ENCODE results near the gene IFT81.

The IFT81 gene

DNA sequence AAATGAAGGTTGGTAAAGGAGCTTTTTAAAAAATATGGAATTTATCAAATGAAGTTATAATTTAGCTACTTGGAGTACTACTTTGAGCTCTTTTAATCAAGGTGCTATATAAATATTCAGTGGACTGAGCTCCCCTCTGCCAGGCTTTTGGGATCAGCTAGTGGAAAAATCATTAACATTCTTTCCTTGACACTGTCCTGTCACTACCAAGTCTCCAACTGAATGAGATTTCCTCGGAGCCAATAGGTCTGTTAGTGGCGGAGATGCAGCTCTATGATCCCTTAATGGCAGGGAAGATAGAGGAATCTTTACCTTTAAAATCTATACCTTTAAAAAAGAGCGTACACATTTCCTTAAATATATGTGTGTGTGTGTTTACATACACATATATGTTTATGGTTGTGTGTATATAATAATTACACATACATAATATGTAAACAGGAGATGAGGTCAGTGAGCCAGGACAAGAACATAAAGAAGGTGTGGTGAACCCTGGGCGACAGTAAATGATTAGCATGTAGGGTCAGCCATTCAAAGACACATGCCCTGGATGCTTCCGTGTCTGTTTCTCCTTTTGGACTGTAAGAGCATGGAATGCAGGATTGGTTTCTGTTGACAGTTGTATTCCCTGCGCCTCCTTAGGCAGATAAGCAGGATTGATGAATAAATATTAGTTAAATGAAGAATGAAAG, 109.2 kb downstream of the IFT81 start:
- no peaks in the 10 kb centered on the region for H3K36me3 Mint-ChIP-seq (ENCODE audit: insufficient read depth)
- no peaks in the 10 kb centered on the region for H3K27me3 Mint-ChIP-seq
- H3K4me1 Mint-ChIP-seq, result no peaks in the 10 kb centered on the region
- no peak overlapping the region for H3K27ac Mint-ChIP-seq (ENCODE audit: low read depth)
- no peak overlapping the region for H3K4me3 Mint-ChIP-seq
- ATAC-seq (replicated peaks; ENCODE audit: extremely low read depth, poor library complexity, severe bottlenecking) (no peak), DNase-seq (ENCODE audit: low spot score in 2 of 2) (no peak)
- H3K9me3 Mint-ChIP-seq, result no peaks in the 10 kb centered on the region

GRCh38 chr12:110234331-110234751, 110.2 kb downstream of the IFT81 start:
- no peak overlapping the region for H3K27ac Mint-ChIP-seq (ENCODE audit: low read depth)

GRCh38 chr12:110234755-110235154, 110.6 kb downstream of the IFT81 start:
- Mint-ChIP-seq H3K27ac (ENCODE audit: low read depth) (no peak overlapping the region), H3K36me3 (ENCODE audit: insufficient read depth) (no peaks in the 10 kb centered on the region), H3K4me3 (no peak overlapping the region), H3K9me3 (no peaks in the 10 kb centered on the region), H3K4me1 (no peaks in the 10 kb centered on the region), H3K27me3 (peaks cover 9% of the 10 kb centered on the region)
- DNase-seq (ENCODE audit: low spot score in 2 of 2), result no peak
- no peak for ATAC-seq (replicated peaks; ENCODE audit: extremely low read depth, poor library complexity, severe bottlenecking)

More at GRCh38 chr12:110234331-110234751, 110.2 kb downstream of the IFT81 start:
- Mint-ChIP-seq H3K4me3 (no peak overlapping the region), H3K9me3 (no peaks in the 10 kb centered on the region), H3K36me3 (ENCODE audit: insufficient read depth) (no peaks in the 10 kb centered on the region), H3K27me3 (peaks cover 5% of the 10 kb centered on the region), H3K4me1 (no peaks in the 10 kb centered on the region)
- ATAC-seq (replicated peaks; ENCODE audit: extremely low read depth, poor library complexity, severe bottlenecking) (no peak), DNase-seq (ENCODE audit: low spot score in 2 of 2) (no peak)

GRCh38 chr12:110235383-110235782, 111.2 kb downstream of the IFT81 start:
- no peaks in the 10 kb centered on the region for H3K36me3 Mint-ChIP-seq (ENCODE audit: insufficient read depth)
- no peaks in the 10 kb centered on the region for H3K9me3 Mint-ChIP-seq
- no peaks in the 10 kb centered on the region for H3K4me1 Mint-ChIP-seq
- no peak overlapping the region for H3K27ac Mint-ChIP-seq (ENCODE audit: low read depth)
- no peak overlapping the region for H3K4me3 Mint-ChIP-seq
- peaks cover 16% of the 10 kb centered on the region for H3K27me3 Mint-ChIP-seq
- no peak for DNase-seq (ENCODE audit: low spot score in 2 of 2)
- no peak for ATAC-seq (replicated peaks; ENCODE audit: extremely low read depth, poor library complexity, severe bottlenecking)

GRCh38 chr12:110243227-110243626, 119.1 kb downstream of the IFT81 start:
- Mint-ChIP-seq H3K36me3 (ENCODE audit: insufficient read depth) (no peaks in the 10 kb centered on the region), H3K4me1 (no peaks in the 10 kb centered on the region), H3K27ac (ENCODE audit: low read depth) (no peak overlapping the region), H3K27me3 (peaks cover 30% of the 10 kb centered on the region), H3K9me3 (no peaks in the 10 kb centered on the region), H3K4me3 (no peak overlapping the region)
- ATAC-seq (replicated peaks; ENCODE audit: extremely low read depth, poor library complexity, severe bottlenecking), result no peak
- DNase-seq (ENCODE audit: low spot score in 2 of 2), result no peak

- Mint-ChIP-seq H3K9me3 (no peaks in the 10 kb centered on the region), H3K4me1 (no peaks in the 10 kb centered on the region), H3K36me3 (ENCODE audit: insufficient read depth) (no peaks in the 10 kb centered on the region), H3K4me3 (no peak overlapping the region), H3K27me3 (peaks cover 25% of the 10 kb centered on the region), H3K27ac (ENCODE audit: low read depth) (peak overlapping the region; percentile 42)
- DNase-seq (ENCODE audit: low spot score in 2 of 2), result no peak
- no peak for ATAC-seq (replicated peaks; ENCODE audit: extremely low read depth, poor library complexity, severe bottlenecking)
These were observed 120.2 kb downstream of the IFT81 start for GRCh38 chr12:110244372-110244771.

GRCh38 chr12:110244829-110245228, 120.7 kb downstream of the IFT81 start:
- no peak overlapping the region for H3K4me3 Mint-ChIP-seq
- no peaks in the 10 kb centered on the region for H3K4me1 Mint-ChIP-seq
- ATAC-seq (replicated peaks; ENCODE audit: extremely low read depth, poor library complexity, severe bottlenecking) (no peak), DNase-seq (ENCODE audit: low spot score in 2 of 2) (no peak)
- H3K27me3 Mint-ChIP-seq, result peaks cover 20% of the 10 kb centered on the region
- no peaks in the 10 kb centered on the region for H3K9me3 Mint-ChIP-seq
- no peaks in the 10 kb centered on the region for H3K36me3 Mint-ChIP-seq (ENCODE audit: insufficient read depth)
- H3K27ac Mint-ChIP-seq (ENCODE audit: low read depth), result no peak overlapping the region

GRCh38 chr12:110245369-110245772, 121.2 kb downstream of the IFT81 start:
- Mint-ChIP-seq H3K4me1 (no peaks in the 10 kb centered on the region), H3K4me3 (no peak overlapping the region), H3K27ac (ENCODE audit: low read depth) (no peak overlapping the region), H3K36me3 (ENCODE audit: insufficient read depth) (no peaks in the 10 kb centered on the region), H3K27me3 (peaks cover 15% of the 10 kb centered on the region), H3K9me3 (no peaks in the 10 kb centered on the region)
- ATAC-seq (replicated peaks; ENCODE audit: extremely low read depth, poor library complexity, severe bottlenecking) (peak; percentile 72), DNase-seq (ENCODE audit: low spot score in 2 of 2) (peak; percentile 14 to 28)

- Mint-ChIP-seq H3K36me3 (ENCODE audit: insufficient read depth) (no peaks in the 10 kb centered on the region), H3K4me1 (no peaks in the 10 kb centered on the region), H3K27me3 (peaks cover under 1% of the 10 kb centered on the region), H3K9me3 (no peaks in the 10 kb centered on the region), H3K27ac (ENCODE audit: low read depth) (no peak overlapping the region), H3K4me3 (no peak overlapping the region)
- ATAC-seq (replicated peaks; ENCODE audit: extremely low read depth, poor library complexity, severe bottlenecking), result no peak
- no peak for DNase-seq (ENCODE audit: low spot score in 2 of 2)
These were observed 122.6 kb downstream of the IFT81 start for GRCh38 chr12:110246636-110247339.

GRCh38 chr12:110247340-110248095, 123.4 kb downstream of the IFT81 start:
- ATAC-seq (replicated peaks; ENCODE audit: extremely low read depth, poor library complexity, severe bottlenecking) (no peak), DNase-seq (ENCODE audit: low spot score in 2 of 2) (no peak)
- no peak overlapping the region for H3K4me3 Mint-ChIP-seq
- H3K36me3 Mint-ChIP-seq (ENCODE audit: insufficient read depth), result no peaks in the 10 kb centered on the region
- no peaks in the 10 kb centered on the region for H3K4me1 Mint-ChIP-seq
- no peaks in the 10 kb centered on the region for H3K9me3 Mint-ChIP-seq
- H3K27me3 Mint-ChIP-seq, result no peaks in the 10 kb centered on the region
- no peak overlapping the region for H3K27ac Mint-ChIP-seq (ENCODE audit: low read depth)

DNA sequence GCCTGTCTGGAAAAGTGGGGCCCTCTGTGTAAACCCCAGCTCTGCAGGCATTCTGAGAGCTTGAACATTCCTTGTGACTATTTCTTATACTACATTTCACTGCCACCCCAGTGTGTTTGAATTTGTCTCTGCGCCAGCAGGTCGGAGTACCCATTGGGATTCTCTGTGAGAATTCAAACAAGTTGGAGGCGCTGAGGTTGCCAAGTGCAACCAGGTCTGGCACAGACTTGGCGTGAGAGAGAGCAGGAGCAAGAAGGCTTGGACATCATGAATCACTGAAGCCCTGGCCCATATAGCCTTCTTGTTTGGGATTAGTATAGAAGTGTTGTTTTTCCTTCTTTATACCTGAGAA, 123.9 kb downstream of the IFT81 start:
- Mint-ChIP-seq H3K4me1 (no peaks in the 10 kb centered on the region), H3K36me3 (ENCODE audit: insufficient read depth) (no peaks in the 10 kb centered on the region), H3K27ac (ENCODE audit: low read depth) (no peak overlapping the region), H3K4me3 (no peak overlapping the region), H3K27me3 (no peaks in the 10 kb centered on the region), H3K9me3 (no peaks in the 10 kb centered on the region)
- DNase-seq (ENCODE audit: low spot score in 2 of 2) (no peak), ATAC-seq (replicated peaks; ENCODE audit: extremely low read depth, poor library complexity, severe bottlenecking) (no peak)

- no peaks in the 10 kb centered on the region for H3K36me3 Mint-ChIP-seq (ENCODE audit: insufficient read depth)
- DNase-seq (ENCODE audit: low spot score in 2 of 2) (no peak), ATAC-seq (replicated peaks; ENCODE audit: extremely low read depth, poor library complexity, severe bottlenecking) (no peak)
- H3K27me3 Mint-ChIP-seq, result no peaks in the 10 kb centered on the region
- H3K4me1 Mint-ChIP-seq, result no peaks in the 10 kb centered on the region
- no peak overlapping the region for H3K4me3 Mint-ChIP-seq
- H3K9me3 Mint-ChIP-seq, result no peaks in the 10 kb centered on the region
- H3K27ac Mint-ChIP-seq (ENCODE audit: low read depth), result no peak overlapping the region
These were observed 124.9 kb downstream of the IFT81 start for GRCh38 chr12:110249105-110249504.
